Ramos (cell line): ENCODE results near the gene DPY19L2.
"Not testable (repeated sequence)": the region's sequence is repeated elsewhere in the genome, so short reads cannot be mapped to it uniquely, and the experiment has no call there.

Experiments used
- in situ Hi-C: fragments of 300-500 bp; cut with MboI; formaldehyde crosslinking; loops from one replicate; pipeline ENCODE4 v1.14.3; 2022; ENCODE audit warnings: low sequenced_read_pairs; ENCODE audit not compliant: unreplicated experiment

Gene DPY19L2

DNA sequence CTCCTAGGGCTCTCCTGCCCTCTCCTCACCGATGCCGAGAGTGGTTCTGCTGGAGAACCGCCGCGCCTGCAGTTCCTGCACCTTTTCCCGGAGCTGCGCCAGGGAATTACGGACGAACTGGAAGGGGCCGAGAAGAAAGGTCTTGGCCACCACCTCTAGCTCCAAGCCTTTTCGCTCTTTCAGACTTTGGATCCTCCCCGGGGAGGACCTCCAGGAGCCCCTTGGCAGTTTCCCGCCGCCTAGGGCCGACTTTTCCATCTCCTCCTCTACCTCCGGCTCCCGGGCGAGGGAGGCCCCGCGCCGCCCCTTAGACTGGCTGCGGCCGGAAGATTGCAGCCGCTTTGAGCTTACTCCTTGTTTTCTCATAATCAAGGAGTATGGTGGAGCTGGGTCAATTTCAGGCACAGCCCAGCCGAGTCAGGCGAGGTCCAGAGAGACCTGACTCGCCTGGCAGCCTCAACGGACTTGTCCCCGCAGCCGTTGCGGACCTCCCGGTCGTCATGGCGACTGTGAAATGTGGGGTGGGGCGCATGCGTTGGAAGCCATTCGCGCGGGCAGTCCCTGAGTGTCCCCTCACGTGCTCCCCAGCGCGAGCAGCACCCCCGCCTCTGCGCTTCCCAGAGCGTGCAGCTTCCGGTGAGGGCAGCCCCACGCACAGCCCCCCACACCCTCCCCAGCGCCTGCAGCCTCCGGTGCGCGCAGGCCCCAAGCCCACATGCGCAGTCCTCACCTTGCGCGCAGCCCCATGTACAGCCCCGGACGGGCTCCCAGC, at the start of gene DPY19L2:
TSS of gene DPY19L2 (minus strand) at position 466 of the 772 bp plus-strand sequence. CDS start at position 366, 100 bp downstream.
- in situ Hi-C loops, result no loop called here

DNA sequence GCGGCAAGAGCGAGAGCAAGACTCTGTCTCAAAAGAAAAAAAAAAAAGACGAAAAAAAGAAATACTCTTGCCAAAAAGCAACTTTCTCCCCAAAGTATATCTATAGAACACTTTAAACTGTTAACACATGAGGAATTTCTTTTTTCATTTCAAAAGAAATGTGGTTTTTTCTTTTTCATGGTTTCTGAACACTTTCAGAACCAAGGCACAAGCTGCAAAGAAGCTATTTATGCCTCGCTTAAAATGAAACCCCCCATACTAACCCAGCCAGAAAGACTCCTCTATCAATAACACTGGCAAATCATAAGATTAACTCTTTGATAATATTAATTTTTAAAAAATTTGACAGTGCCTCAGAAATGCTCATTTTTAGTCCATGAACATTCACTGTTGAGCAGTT, 48.6 kb upstream of the DPY19L2 start:
- in situ Hi-C loops, result not testable (repeated sequence)

DNA sequence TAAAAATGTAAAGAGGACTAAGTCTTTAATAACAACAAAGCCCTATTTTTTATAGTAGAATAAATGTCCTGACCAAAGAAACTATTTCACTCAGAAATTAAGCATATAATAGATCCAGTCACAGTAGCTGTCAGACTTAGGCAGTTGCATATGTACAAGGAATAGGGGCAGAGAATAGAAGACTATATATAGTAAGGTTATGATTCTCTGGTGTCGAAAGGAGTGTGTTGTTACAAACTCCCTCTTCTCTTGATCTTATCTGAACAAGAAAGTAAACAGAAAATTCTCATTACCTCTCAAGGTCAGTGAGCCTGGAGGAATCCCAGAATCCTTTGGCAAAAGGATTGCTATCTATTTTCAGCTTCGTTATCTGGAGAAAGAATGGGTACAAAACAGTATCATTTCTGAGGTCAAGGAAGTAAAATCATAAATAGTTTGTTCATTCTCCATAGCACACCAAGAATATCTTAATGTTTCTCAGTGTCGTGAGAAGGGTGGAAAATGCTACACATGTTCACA, 46.9 kb upstream of the DPY19L2 start:
- in situ Hi-C loops, result not testable (repeated sequence)

DNA sequence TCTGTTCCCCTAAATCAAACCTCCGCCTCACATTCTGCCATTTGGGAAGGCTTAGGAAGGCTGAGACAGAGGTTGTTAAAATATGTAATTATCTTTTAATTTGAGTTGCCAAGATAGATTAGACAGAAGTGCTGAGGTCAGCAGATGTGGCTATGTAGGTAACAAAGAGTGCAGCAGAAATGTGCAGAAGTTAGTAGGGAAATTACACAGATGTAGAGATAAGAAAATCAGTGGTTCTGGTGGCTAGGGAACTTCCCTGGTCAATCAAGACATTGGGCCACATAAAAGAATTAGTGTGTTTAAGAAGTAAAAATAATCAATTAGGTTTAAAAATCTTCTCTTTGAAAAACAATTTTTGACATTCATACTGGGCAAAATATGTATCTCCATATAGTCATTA, 46.1 kb upstream of the DPY19L2 start:
- in situ Hi-C loops, result not testable (repeated sequence)

DNA sequence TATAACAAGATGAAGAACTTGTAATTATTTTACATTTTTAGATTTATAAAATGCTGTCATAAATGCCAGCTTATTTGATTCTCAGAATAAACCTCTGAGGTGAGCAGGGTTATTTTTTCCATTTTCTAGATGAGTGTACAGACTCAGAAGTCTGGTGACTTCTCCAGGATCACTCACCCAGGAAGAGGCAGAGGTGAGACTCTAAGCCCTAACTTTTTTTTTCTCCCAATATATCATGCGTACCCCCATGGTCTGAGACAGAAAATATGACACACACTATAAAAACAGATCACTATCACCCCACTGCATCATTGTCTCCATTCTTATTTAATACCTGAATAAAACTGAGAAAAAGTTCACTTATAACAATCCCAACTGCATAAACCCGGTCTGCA, 45.4 kb upstream of the DPY19L2 start:
- in situ Hi-C loops, result not testable (repeated sequence)

DNA sequence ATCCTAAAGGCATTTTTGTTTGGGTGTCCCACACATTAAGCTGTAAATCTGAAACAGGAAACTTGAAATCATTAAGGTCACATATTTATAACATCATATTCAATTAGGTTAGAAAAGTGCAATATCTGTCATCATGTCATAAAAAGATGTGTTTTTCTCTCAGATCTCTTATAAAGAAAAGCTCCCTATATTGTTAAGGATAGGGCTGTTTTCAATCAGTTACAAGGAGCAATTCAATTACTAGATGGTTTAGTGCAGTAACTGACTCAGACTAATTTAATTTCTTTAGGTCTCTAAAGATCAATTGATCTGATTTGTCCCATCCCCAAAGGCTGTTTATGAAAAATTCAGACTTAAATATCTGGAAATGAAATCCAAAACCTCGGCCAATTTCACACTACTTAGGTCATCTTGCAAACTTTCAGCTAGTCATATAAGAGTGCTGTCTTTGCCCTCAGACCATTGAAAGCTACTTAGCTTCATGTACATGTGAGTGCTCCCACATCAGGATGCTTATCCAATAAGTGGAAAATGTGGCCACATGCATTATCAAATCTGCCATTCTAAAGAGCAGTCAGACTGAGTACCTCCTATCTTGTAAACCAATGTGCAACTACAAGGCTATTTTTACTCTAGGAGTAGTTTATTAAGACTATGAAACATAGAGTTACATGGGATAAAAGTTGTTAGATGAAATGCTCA, 44.8 kb upstream of the DPY19L2 start:
- in situ Hi-C loops, result not testable (repeated sequence)

DNA sequence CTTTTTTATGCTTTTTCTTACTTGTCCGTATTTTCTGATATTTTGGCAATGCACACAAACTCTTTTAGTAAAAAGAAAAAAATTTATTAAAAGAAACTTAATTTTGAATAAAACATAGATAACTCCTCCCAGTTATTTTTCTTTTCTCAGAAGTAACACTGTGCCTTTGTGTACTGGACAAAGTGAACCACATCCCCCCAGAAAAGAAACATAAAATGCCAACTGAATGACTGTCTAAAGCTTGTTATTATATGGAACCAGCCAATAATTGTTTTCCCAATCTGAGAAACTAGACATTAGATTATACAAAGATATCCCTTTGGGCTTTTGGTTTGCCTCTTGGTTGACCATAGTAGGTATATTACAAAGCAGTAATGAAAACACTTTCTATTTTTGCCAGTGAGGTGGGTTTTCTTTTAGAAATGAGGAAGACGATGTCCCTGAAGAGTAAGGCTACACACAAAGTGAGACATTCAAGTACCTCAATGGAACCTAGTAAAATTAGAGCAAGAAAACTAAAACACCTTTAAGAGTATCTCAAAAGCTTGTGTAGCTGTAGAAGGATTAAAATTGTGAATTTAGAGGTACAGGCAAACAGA, 44.2 kb upstream of the DPY19L2 start:
- in situ Hi-C loops, result not testable (repeated sequence)

DNA sequence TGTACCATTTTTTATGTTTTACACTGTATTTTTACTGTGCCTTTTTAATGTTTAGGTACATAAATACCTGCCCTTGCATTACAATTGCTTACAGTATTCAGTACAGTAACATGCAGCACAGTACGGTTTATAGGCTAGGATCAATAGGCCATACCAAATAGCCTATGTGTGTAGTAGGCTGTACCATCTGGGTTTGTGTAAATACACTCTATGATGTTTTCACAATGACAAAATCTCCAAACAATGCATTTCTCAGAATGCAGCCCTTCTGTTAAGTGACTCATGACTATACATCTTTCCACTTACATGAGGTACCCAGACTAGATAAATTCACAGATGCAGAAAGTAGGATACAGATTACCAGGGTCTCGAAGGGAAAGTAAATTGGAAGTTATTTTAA, 43.0 kb upstream of the DPY19L2 start:
- in situ Hi-C loops, result not testable (repeated sequence)

DNA sequence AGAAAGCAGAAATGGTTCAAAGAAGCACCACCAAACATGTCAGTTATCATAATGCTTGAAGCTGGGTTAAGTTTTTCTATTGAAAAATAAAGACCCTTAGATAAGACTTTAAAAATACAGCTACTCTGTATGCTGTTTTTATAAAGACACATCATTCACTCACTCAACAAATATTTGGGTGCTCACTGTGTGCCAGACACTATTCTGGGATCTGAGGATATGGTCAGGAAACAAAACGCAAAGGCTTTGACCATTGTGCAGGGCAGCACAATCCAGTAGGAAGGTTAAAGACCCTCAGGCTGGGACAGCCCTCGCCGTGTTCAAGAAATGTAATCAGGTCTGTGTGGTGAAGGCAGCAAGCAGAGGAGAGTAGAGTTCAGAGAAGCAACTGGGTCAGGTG, 38.0 kb upstream of the DPY19L2 start:
- in situ Hi-C loops, result no loop called here

DNA sequence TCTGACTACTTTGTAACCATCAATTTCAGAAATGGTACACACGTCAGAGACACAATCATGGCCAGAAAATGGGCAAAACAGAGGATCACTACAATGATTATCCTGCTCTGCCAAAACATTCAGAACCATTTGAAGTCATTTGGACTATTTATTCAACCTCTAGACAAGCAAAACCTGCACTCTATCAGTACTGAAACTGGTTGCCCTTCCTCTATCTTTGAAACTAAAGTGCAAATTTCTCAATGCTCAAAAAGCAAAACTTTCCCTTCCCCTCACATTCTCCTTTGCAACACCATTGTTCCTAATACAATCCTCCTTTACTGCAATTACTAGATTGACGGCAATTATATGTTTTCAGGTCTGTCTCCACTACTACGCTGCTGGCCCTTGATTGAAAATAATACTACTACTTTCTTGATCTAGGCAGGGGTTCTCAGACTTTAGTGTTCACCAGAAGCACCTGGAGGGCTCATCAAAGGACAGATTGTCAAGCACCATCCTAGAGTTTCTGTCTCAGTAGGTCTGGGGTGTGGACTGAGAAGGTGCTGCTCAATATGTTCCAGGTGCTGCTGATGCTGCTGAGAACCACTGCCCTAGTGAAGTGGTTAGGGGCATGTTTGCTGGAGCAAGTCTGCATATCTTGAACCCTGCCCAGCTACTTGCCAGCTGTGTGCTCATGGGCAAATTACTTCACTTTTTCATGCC, 31.5 kb upstream of the DPY19L2 start:
- in situ Hi-C loops, result not testable (repeated sequence)

DNA sequence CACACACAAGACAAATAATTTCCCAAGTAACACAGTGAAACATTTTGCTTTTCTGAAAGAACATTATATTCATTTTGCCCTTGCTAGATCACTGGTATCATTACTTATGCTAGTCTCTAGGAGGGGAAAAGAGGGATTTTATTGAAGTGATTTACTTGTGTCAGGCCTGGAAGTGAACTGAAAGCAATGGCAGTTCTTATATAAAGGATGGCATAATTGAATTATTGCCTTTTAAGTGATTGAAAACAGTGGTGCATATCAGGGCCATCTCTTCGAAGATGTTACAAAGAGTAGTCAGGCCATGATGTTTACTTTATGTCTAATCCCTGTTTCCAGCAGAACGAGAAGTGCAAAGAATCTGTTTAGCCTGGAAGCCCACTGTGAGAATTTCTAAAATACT, 30.7 kb upstream of the DPY19L2 start:
- in situ Hi-C loops, result not testable (repeated sequence)

DNA sequence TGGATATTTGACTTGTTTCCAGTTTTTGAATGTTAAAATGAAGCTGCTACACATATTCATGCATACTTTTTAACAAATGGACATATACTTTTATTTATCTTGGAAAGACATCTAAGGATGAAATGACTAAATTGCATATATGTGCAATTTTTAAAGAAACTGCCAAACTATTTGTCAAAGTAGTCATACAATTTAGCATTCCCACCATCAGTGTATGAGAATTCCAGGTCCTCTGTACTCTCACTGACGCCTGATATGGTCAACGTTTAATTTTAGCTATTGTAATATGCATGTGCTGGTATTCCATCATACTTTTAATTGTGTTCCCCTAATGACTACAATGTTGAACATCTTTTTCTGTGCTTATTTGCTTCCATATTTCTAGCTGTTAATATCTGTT, 22.5 kb upstream of the DPY19L2 start:
- in situ Hi-C loops, result not testable (repeated sequence)

DNA sequence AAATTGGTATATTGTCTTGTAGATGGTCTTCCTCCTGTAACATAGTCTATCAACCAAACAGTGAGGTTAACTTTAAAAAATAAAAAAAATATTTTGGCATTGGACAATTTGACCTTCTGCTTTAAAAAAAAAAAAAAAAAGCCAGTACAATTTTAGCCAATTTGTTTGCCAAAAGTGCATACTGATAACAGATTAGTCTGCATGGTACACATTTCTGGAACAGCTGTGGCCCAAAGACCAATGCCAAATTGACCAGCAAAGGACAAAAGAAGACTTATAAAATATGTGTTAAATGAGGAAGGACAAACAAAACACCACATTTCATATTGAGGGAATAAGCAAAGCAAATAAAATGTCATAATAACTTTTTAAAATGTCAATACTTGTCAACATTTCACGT, 20.8 kb upstream of the DPY19L2 start:
- in situ Hi-C loops, result not testable (repeated sequence)

DNA sequence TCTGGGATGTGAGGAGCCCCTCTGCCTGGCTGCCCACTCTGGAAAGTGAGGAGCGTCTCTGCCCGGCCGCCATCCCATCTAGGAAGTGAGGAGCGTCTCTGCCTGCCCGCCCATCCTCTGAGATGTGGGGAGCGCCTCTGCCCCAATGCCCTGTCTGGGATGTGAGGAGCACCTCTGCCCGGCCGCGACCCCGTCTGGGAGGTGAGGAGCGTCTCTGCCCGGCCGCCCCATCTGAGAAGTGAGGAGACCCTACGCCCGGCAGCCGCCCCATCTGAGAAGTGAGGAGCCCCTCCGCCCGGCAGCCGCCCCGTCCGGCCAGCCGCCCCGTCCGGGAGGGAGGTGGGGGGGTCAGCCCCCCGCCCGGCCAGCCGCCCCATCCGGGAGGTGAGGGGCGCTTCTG, 18.3 kb upstream of the DPY19L2 start:
- in situ Hi-C loops, result not testable (repeated sequence)

DNA sequence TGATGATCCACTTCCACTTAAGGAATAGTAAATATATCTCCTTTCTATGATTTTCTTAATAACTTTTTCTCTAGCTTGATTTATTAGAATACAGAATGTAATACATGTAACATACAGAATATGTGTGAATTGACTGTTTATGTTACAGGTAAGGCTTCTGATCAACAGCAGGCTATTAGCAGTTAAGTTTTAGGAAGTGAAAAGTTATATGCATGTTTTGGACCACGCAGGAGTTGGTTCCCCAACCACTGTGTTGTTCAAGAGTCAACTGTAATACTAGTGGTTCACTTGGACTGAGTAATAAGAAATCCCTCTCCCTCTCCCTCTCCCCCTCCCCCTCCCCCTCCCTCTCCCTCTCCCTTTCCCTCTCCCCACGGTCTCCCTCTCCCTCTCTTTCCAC, 17.5 kb upstream of the DPY19L2 start:
- in situ Hi-C loops, result not testable (repeated sequence)

DNA sequence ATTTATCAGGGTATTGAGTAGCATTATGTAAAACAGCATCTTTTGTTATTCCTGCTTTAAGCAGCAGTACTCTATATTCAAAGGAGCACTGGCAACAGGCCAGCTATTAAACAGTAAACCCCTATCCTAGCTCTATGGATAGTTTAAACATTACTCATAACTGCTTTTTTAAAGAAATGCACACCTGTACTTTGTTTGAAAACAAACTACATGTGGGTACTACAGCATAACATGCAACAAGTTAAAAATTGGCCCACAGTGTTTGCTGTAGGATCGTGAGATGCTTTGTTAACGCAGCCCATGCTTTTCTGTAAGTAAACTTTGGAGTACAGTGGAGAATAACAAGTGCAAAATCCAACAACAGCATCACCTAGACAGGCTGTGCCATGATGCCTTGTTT, 14.3 kb upstream of the DPY19L2 start:
- in situ Hi-C loops, result not testable (repeated sequence)

DNA sequence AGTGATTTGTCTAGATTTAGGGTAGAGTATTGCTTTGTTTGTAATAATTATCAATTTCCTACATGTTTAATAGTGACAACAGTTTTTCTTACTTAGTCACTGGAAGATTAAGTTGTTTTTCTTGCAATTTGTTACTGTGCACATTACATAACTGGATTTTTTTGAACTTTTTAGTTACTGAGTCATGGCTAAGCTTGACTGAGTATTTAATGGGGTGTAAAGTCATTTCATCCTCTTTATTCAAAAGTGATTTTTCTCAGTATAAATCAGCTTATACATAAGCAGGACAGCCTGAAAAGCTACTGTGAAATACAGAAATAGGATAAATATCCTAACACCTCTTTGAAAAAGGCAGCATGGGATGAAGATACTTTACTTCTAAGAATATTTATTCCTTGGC, 12.5 kb upstream of the DPY19L2 start:
- in situ Hi-C loops, result not testable (repeated sequence)

DNA sequence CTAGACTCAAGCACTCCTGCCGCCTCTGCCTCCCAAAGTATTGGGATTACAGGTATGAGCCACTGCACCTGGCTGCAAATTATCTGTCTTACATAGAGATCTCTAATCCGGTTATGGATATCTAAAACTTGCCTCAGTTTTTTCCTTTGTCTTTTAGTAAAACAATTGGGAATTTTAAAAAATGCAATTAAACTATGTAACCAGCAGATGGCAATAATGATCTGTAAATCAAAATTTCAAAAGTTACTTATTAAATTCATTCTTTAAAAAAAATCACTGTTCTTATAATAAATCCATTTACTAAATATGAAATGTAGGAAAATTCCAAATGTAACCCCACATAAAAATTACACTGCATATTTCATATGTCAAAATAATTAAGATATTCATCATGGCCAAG, 4.3 kb upstream of the DPY19L2 start:
- in situ Hi-C loops, result loop anchor here (10.0 kb wide), 1 partner anchor 582 kb away; no protein-coding TSS in a partner anchor

DNA sequence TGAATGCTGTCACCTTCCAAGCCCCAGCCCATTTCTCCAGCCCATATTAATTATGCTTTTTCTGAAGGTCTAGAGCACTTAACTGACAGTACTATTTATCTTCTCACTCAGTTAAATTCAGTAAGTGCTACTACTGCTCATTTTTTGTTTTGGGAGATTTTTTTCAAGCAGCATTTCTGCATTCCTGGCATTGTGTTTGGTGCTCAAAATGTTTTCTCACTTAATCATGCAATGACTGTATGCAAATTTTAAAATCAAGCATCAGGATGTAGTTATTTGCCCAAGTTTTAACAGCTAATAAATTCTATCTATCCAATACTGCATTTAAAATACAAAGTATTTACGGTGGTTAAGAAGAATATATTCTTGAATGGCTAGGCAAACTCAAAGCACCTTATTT, 1.6 kb upstream of the DPY19L2 start:
- in situ Hi-C loops, result loop anchor here (10.0 kb wide), 1 partner anchor 585 kb away; no protein-coding TSS in a partner anchor

DNA sequence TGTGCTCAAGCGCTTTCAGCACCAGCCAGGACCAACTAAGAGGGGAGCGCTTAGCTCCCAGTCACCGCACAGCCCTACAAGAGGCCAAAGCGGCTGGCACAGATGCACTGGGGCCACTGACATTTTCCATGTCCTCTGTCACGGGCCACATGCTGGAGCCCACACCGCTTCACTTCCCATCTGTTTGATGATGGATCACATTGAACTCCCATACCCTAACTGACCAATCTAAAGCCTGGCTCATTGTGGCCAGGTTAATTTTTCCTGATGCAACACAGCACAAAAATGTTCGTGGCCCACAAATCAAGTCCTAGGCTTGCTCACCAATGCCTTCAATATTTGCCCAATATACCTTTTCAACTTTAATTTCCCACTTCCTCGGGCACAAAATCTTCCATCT, 1.1 kb upstream of the DPY19L2 start:
- in situ Hi-C loops, result not testable (repeated sequence)
